ENCODE data around the gene A4GNT.

The A4GNT gene

DNA sequence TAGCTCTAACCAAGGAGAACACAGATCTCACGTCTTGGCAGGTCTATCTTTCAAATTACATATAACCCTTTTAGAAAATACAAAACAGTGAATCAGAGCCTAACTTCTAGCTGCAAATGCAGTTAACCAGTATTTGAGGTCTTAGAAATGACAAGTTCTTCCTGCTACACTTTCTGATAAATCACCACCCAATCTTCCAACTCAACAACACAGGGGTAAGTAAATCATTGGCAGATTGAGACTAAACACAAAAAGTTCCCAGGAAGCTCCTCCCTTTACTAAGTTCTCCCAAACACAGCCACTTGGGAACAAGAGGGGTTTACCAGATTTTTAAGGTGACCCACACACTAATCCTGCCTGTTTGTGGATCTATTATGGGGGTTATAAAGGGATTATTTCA, at the start of gene A4GNT:
TSS of gene A4GNT (minus strand) at position 152 of the 400 bp plus-strand sequence. CDS start 1,134 bp downstream, outside the sequence.
- H3K27ac ChIP-seq, result no peak within 1 kb of the TSS
- no peak for TF ChIP-seq CTCF (conservative IDR thresholded peaks at IDR 0.05)
- no peak for TF ChIP-seq ZFX (IDR thresholded peaks at IDR 0.05)

DNA sequence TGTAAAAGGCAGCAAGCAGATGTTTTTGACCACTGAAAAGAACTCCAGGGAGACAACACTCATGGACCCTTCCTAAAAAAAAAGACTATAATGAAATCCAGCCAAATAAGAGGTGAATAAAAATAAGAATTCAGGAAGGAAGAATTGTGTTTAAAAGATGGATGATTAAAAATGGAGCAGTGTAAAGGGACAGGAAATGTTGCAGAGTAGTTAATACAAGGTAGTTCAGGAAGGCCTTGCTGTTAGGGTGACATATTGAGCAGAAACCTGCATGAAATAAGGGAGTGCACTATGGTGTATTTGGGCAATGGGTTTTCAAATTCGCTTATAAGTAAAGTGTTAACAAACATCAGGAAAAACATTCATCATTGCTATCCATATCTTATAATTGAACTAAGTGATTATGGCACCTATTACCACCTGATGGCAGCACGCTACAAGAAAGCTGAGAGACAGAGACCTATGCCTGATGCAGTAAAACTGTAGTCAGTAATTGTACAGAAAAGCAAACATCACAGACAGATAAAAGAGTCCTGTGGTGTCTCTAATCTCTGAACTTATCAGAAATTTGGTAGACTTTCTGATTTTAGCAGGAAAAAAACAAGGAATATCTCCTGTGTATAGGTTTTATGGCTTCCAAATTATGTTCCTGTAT, 48.3 kb upstream of the A4GNT start:
- no peak overlapping the region for H3K27ac ChIP-seq
- TF ChIP-seq CTCF (conservative IDR thresholded peaks at IDR 0.05) (peak; percentile 90), ZFX (IDR thresholded peaks at IDR 0.05) (no peak)

- peak within 1 kb of the TSS; percentile 83 for H3K27ac ChIP-seq
- no peak for TF ChIP-seq CTCF (conservative IDR thresholded peaks at IDR 0.05)
- peak; percentile 89 for TF ChIP-seq ZFX (IDR thresholded peaks at IDR 0.05)
These were observed 42.4 kb upstream of the A4GNT start, which contains the start of gene DBR1 for GRCh38 chr3:138174421-138175131. TSS of gene DBR1 (minus strand) at chr3:138174921. CDS start at chr3:138174795, 126 bp downstream.

GRCh38 chr3:138173769-138174420, 41.7 kb upstream of the A4GNT start:
- TF ChIP-seq CTCF (conservative IDR thresholded peaks at IDR 0.05) (no peak), ZFX (IDR thresholded peaks at IDR 0.05) (no peak)
- peak overlapping the region; percentile 83 for H3K27ac ChIP-seq

GRCh38 chr3:138172625-138173024, 40.4 kb upstream of the A4GNT start:
- H3K27ac ChIP-seq, result no peak overlapping the region
- TF ChIP-seq CTCF (conservative IDR thresholded peaks at IDR 0.05) (no peak), ZFX (IDR thresholded peaks at IDR 0.05) (no peak)

DNA sequence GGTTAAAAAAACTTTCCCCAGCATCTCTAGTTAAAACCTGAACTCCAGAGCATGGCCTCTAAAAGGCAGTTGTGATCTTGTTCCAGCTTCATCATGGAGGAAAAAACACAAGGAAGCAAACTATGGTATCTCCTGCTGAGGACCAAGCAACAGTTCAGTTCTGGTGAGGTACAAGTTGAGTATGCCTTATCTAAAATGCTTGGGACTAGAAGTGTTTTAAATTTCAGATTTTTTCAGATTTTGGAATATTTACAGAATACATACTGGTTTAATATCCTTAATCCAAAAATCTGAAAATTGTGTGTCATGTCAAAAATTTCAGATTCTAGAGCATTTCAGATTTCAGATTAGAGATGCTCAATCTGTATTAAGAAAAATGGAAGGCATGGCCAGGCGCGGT, 32.9 kb upstream of the A4GNT start:
- TF ChIP-seq ZFX (IDR thresholded peaks at IDR 0.05), result no peak
- TF ChIP-seq CTCF (conservative IDR thresholded peaks at IDR 0.05), result no peak
- no peak overlapping the region for H3K27ac ChIP-seq

GRCh38 chr3:138157743-138158142, 25.6 kb upstream of the A4GNT start:
- TF ChIP-seq CTCF (conservative IDR thresholded peaks at IDR 0.05), result no peak
- no peak for TF ChIP-seq ZFX (IDR thresholded peaks at IDR 0.05)
- no peak overlapping the region for H3K27ac ChIP-seq

Measured in C4-2B (cell line).